T-cell (primary cell): Measurements from ENCODE around the gene EIF4H. TPM values are rescaled to one million over a fixed set of nuclear protein-coding genes. Genes with fewer than 3 reads are reported as not detected.
"Not testable (repeated sequence)": the region's sequence is repeated elsewhere in the genome, so short reads cannot be mapped to it uniquely, and the experiment has no call there.

Source experiments
- ATAC-seq, 4 experiments: fragments of 200-7000 bp in 3 of 4; fragments of 150-1000 bp in 1 of 4; cut with Tn5 transposase; replicated peaks in 1 of 4; 1 replicate in 3 of 4; 2 replicates in 1 of 4; pipeline ENCODE4 v1.10.0; 2021; ENCODE audit warnings: moderate library complexity in 3 of 4, mild to moderate bottlenecking in 2 of 4, moderate number of reproducible peaks in 1 of 4
- CTCF ChIA-PET, 2 donors: fragments of 300-600 bp; sonication (Branson Sonifier 250); formaldehyde crosslinking; loops; one replicate each; lab custom pipeline; 2022; ENCODE audit warnings: antibody characterized with exemption in 2 of 2; lab: Charles Lee
- POLR2A ChIA-PET, 2 donors: fragments of 300-600 bp; sonication (Branson Sonifier 250); formaldehyde crosslinking; loops; one replicate each; lab custom pipeline; 2022; ENCODE audit warnings: antibody characterized with exemption in 2 of 2; lab: Charles Lee
- DNase-seq, 35 experiments: peaks; one replicate each; pipeline versions ENCODE4 v3.0.0 to v3.0.0-alpha.2; 2013 to 2023
- H3K27ac ChIP-seq: one replicate; pipeline ENCODE4 v1.5.1; 2013; ENCODE audit warnings: low read length
- H3K27me3 ChIP-seq, 2 experiments: replicated peaks in 1 of 2; 1 replicate in 1 of 2; 2 replicates in 1 of 2; pipeline versions ENCODE4 v1.6.1 to v1.7.0; 2013; ENCODE audit warnings: low read length in 1 of 2, mixed read lengths in 1 of 2; ENCODE audit not compliant: control insufficient read depth in 2 of 2, insufficient read depth in 2 of 2; ENCODE audit errors: extremely low read depth in 1 of 2
- H3K36me3 ChIP-seq, 2 donors: 1 replicate in 1 of 2; 2 replicates in 1 of 2; pipeline versions ENCODE4 v1.6.1 to v1.7.0; 2013; ENCODE audit warnings: low read length in 1 of 2; ENCODE audit not compliant: control insufficient read depth in 2 of 2, insufficient read depth in 1 of 2; ENCODE audit errors: extremely low read depth in 1 of 2
- H3K4me1 ChIP-seq, 2 experiments: 1 replicate in 1 of 2; 2 replicates in 1 of 2; pipeline versions ENCODE4 v1.6.1 to v1.7.0; 2013; ENCODE audit warnings: low read length in 2 of 2, mixed read lengths in 1 of 2; ENCODE audit not compliant: insufficient read depth in 2 of 2, control insufficient read depth in 1 of 2; ENCODE audit errors: extremely low read depth in 1 of 2
- H3K4me3 ChIP-seq, 2 donors: 1 replicate in 1 of 2; 2 replicates in 1 of 2; pipeline versions ENCODE4 v1.5.1 to v1.7.0; 2013; ENCODE audit warnings: mild to moderate bottlenecking in 2 of 2, low read length in 1 of 2, moderate library complexity in 1 of 2; ENCODE audit not compliant: control insufficient read depth in 1 of 2; ENCODE audit errors: extremely low read depth in 1 of 2
- H3K9me3 ChIP-seq: 2 replicates; pipeline ENCODE4 v1.7.0; 2013
- H3K27ac Mint-ChIP-seq, 2 donors: one replicate each; pipeline ENCODE4 v1.8.0; 2020 to 2021; ENCODE audit warnings: mild to moderate bottlenecking in 2 of 2, mixed read lengths in 2 of 2
- H3K27me3 Mint-ChIP-seq, 2 donors: one replicate each; pipeline ENCODE4 v1.8.0; 2021 to 2022; ENCODE audit warnings: mixed read lengths in 2 of 2
- H3K36me3 Mint-ChIP-seq: one replicate; pipeline ENCODE4 v1.8.0; 2021; ENCODE audit warnings: mixed read lengths
- H3K4me1 Mint-ChIP-seq, 3 donors: one replicate each; pipeline ENCODE4 v1.8.0; 2020 to 2022; ENCODE audit warnings: mixed read lengths in 3 of 3, mild to moderate bottlenecking in 1 of 3
- H3K4me3 Mint-ChIP-seq, 3 donors: one replicate each; pipeline ENCODE4 v1.8.0; 2020 to 2022; ENCODE audit warnings: mild to moderate bottlenecking in 3 of 3, mixed read lengths in 3 of 3, moderate library complexity in 3 of 3
- H3K9me3 Mint-ChIP-seq, 3 donors: one replicate each; pipeline ENCODE4 v1.8.0; 2020 to 2022; ENCODE audit warnings: mixed read lengths in 3 of 3
- WGBS: methylation state at CpG from one replicate; pipeline ENCODE4 v1.1.5; 2013; ENCODE audit warnings: missing lambda C conversion rate; ENCODE audit not compliant: insufficient coverage; 5-methylcytosine and 5-hydroxymethylcytosine counted together
- total RNA-seq, 35 experiments: library from RNA in 6 of 35; stranded (reverse) in 6 of 35; fragments of 120-200 nt in 1 of 35; gene quantifications; one replicate each; pipeline versions ENCODE4 v1.2.1 to v1.2.4 and lab custom pipeline; 2013 to 2026

EIF4H gene
- total RNA-seq, 5 donors from 2014 or later (not counting 1 experiment from before 2014, with no cell fraction given) = 174 to 258 (median 186) TPM

GRCh38 chr7:74206589-74207120 lies 32.5 kb downstream of the EIF4H start:
- no peak overlapping the region for H3K27ac Mint-ChIP-seq

DNA sequence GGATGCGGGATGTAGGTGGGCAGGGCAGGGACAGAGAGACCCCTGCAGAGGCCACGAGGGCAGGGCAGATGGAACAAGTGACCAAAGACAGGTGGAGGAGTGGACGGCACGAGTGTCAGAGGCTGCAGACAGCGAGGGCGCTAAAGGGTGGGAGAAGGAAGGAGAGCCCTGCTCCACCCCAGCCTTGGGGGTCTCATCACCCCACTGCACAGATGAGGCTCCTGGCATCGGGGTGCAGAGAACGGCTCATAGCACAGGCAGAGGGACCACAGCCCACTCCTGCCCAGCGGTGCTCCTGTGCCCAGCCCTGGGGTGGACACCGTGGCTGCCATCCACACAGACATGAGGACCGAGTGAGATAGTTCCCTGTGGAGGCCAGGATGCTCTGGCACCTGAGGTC lies 33.4 kb downstream of the EIF4H start:
- no peak overlapping the region for H3K4me3 ChIP-seq
- POLR2A ChIA-PET = interaction anchor here in 1 of 2 donors (0.7 kb wide), 1 partner anchor 1743 kb away, joined by 6 read pairs; no protein-coding TSS in a partner anchor
- no peaks in the 10 kb centered on the region for H3K9me3 ChIP-seq
- H3K4me1 ChIP-seq = peaks cover 0 to 34% of the 10 kb centered on the region in 2 experiments
- no peaks in the 10 kb centered on the region for H3K9me3 Mint-ChIP-seq
- CTCF ChIA-PET = interaction anchor here (0.6 to 4.3 kb wide), 11 partner anchors 17 to 214 kb away, joined by 3 to 31 read pairs (median 3); no protein-coding TSS in a partner anchor
- no peak overlapping the region for H3K27ac Mint-ChIP-seq
- ATAC-seq (no peak), DNase-seq (no peak)
- peaks cover 13 to 27% (median 26%) of the 10 kb centered on the region in 3 donors for H3K4me1 Mint-ChIP-seq
- no peaks in the 10 kb centered on the region for H3K36me3 ChIP-seq
- H3K27ac ChIP-seq = no peak overlapping the region
- H3K27me3 Mint-ChIP-seq = peaks cover 3 to 11% of the 10 kb centered on the region in 2 donors
- H3K27me3 ChIP-seq = peaks cover 0 to 31% of the 10 kb centered on the region in 2 experiments
- no peaks in the 10 kb centered on the region for H3K36me3 Mint-ChIP-seq
- H3K4me3 Mint-ChIP-seq = peak overlapping the region in 1 of 3 donors; percentile 56
- WGBS = 82% methylated on average over 6 of the region's 11 CpGs

More at GRCh38 chr7:74206589-74207120, 32.5 kb downstream of the EIF4H start:
- Mint-ChIP-seq H3K4me3 (peak overlapping the region; percentile 21 to 56 (median 46)), H3K27me3 (peaks cover 3 to 11% of the 10 kb centered on the region in 2 donors), H3K9me3 (no peaks in the 10 kb centered on the region), H3K36me3 (no peaks in the 10 kb centered on the region), H3K4me1 (peaks cover 13 to 27% (median 27%) of the 10 kb centered on the region in 3 donors)
- Histone ChIP-seq H3K4me1 (peaks cover 0 to 34% of the 10 kb centered on the region in 2 experiments), H3K27ac (no peak overlapping the region), H3K9me3 (no peaks in the 10 kb centered on the region), H3K36me3 (no peaks in the 10 kb centered on the region), H3K27me3 (peaks cover 0 to 31% of the 10 kb centered on the region in 2 experiments), H3K4me3 (peak overlapping the region in 1 of 2 donors; percentile 18)
- ChIA-PET CTCF (interaction anchor here (0.6 to 4.3 kb wide), 21 partner anchors 9 to 215 kb away, joined by 3 to 31 read pairs (median 4); no protein-coding TSS in a partner anchor), POLR2A (interaction anchor here in 1 of 2 donors (0.7 kb wide), 1 partner anchor 1744 kb away, joined by 6 read pairs; no protein-coding TSS in a partner anchor)
- WGBS = 11% methylated on average over 21 of the region's 23 CpGs
- peak; percentile 66 to 82 (median 72) for ATAC-seq
- DNase-seq = peak in 34 of 35 experiments; percentile 30 to 85 (median 68)

- CTCF ChIA-PET = interaction anchor here (0.6 to 4.3 kb wide), 5 partner anchors 17 to 193 kb away, joined by 3 to 31 read pairs (median 3); no protein-coding TSS in a partner anchor
- H3K4me3 Mint-ChIP-seq, H3K36me3 ChIP-seq, H3K27ac ChIP-seq, POLR2A ChIA-PET, ATAC-seq, H3K9me3 ChIP-seq, H3K9me3 Mint-ChIP-seq, H3K4me3 ChIP-seq, H3K27ac Mint-ChIP-seq, DNase-seq, H3K36me3 Mint-ChIP-seq: not testable (repeated sequence)
- peaks cover 0 to 31% of the 10 kb centered on the region in 2 experiments for H3K27me3 ChIP-seq
- 89% methylated on average over 4 of the region's 7 CpGs for WGBS
- peaks cover 0 to 30% of the 10 kb centered on the region in 2 experiments for H3K4me1 ChIP-seq
- H3K27me3 Mint-ChIP-seq = peaks cover 3 to 11% of the 10 kb centered on the region in 2 donors
- H3K4me1 Mint-ChIP-seq = peaks cover 13 to 27% (median 22%) of the 10 kb centered on the region in 3 donors
Observed at GRCh38 chr7:74208241-74208640, 34.1 kb downstream of the EIF4H start.

- H3K4me3 Mint-ChIP-seq = no peak overlapping the region
- H3K9me3 Mint-ChIP-seq = no peaks in the 10 kb centered on the region
- Histone ChIP-seq H3K27me3 (peaks cover 0 to 19% of the 10 kb centered on the region in 2 experiments), H3K36me3 (no peaks in the 10 kb centered on the region), H3K27ac (no peak overlapping the region), H3K4me1 (peaks cover 0 to 24% of the 10 kb centered on the region in 2 experiments), H3K4me3 (no peak overlapping the region), H3K9me3 (no peaks in the 10 kb centered on the region)
- no peaks in the 10 kb centered on the region for H3K36me3 Mint-ChIP-seq
- CTCF ChIA-PET = no interaction called here
- DNase-seq (no peak), ATAC-seq (no peak)
- H3K4me1 Mint-ChIP-seq = peaks cover 15 to 27% (median 17%) of the 10 kb centered on the region in 3 donors
- WGBS = 93% methylated on average over 10 of the region's 11 CpGs
- H3K27ac Mint-ChIP-seq = no peak overlapping the region
- POLR2A ChIA-PET = no interaction called here
- peaks cover 0 to 8% of the 10 kb centered on the region in 2 donors for H3K27me3 Mint-ChIP-seq
Observed at GRCh38 chr7:74212661-74213060, 38.5 kb downstream of the EIF4H start.

DNA sequence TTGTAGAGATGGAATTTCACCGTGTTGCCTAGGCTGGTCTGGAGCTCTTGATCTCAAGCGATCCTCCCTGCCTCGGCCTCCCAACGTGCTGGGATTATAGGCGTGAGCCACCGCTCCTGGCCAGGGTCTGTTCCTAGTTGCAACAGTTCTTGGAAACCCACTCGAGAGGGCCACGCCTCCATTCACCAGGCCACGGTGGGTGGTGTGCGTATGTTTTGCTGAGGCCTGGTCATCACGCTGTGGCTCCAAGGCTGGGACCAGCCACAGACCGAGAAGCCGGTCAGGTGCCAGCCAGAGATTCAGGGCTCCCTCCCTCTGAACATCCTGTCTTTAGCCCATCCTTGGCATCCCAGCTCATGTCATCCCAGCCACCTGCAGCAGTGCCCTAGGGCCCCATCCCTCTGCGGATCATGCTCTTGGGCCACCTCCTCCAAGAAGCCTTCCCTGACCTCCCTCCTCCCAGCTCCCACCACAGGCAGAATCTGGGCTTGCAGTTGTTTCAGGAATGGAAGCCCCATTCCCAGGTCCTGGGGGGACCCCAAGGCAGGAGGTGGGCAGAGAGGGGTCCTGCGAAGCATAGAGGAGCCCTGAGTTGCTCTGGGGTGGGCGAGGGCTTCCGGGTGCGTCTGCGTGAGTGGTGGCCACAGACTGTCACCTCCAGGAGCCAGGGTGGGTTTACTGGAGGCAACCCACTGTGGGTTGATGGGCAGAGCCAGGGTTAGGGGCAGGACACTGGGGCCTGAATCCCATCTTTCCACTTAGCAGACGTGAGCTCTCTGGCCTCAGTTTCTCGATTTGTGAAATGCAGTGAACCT lies 40.9 kb downstream of the EIF4H start:
- Histone ChIP-seq H3K36me3 (no peaks in the 10 kb centered on the region), H3K4me1 (peaks cover 0 to 24% of the 10 kb centered on the region in 2 experiments), H3K4me3 (no peak overlapping the region), H3K9me3 (no peaks in the 10 kb centered on the region), H3K27me3 (peaks cover 0 to 20% of the 10 kb centered on the region in 2 experiments), H3K27ac (no peak overlapping the region)
- Mint-ChIP-seq H3K36me3 (no peaks in the 10 kb centered on the region), H3K4me1 (peaks cover 16 to 25% (median 17%) of the 10 kb centered on the region in 3 donors), H3K27me3 (no peaks in the 10 kb centered on the region), H3K4me3 (no peak overlapping the region), H3K27ac (no peak overlapping the region), H3K9me3 (no peaks in the 10 kb centered on the region)
- ChIA-PET POLR2A (no interaction called here), CTCF (interaction anchor here (0.6 to 0.7 kb wide), 4 partner anchors 9 to 359 kb away, joined by 3 read pairs; no protein-coding TSS in a partner anchor)
- ATAC-seq (no peak), DNase-seq (no peak)
- WGBS = 95% methylated on average over 18 of the region's 21 CpGs

DNA sequence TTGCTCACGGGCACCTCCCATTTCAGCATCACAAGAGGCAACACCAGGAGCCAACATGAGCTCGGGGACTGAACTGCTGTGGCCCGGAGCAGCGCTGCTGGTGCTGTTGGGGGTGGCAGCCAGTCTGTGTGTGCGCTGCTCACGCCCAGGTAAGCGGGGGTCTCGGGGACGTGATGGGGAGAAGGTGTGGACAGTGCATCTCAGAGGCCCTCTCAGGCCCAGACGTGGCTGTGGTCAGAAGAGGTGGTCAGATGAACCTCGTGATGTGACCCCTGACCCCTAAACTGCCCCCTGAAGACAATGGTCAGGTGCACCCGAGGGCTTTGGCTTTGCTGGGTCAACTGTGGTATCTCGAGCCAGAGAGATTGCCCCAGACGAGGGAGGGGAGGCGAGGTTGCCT lies 41.8 kb downstream of the EIF4H start:
- Mint-ChIP-seq H3K4me1 (peaks cover 16 to 23% (median 17%) of the 10 kb centered on the region in 3 donors), H3K27ac (no peak overlapping the region), H3K4me3 (no peak overlapping the region), H3K27me3 (no peaks in the 10 kb centered on the region), H3K36me3 (no peaks in the 10 kb centered on the region), H3K9me3 (no peaks in the 10 kb centered on the region)
- ATAC-seq (no peak), DNase-seq (no peak)
- H3K27me3 ChIP-seq = peaks cover 0 to 17% of the 10 kb centered on the region in 2 experiments
- ChIA-PET POLR2A (no interaction called here), CTCF (interaction anchor here (0.6 to 0.7 kb wide), 3 partner anchors 10 to 360 kb away, joined by 3 read pairs; no protein-coding TSS in a partner anchor)
- no peak overlapping the region for H3K4me3 ChIP-seq
- no peaks in the 10 kb centered on the region for H3K9me3 ChIP-seq
- no peak overlapping the region for H3K27ac ChIP-seq
- 97% methylated on average over 9 of the region's 15 CpGs for WGBS
- H3K36me3 ChIP-seq = no peaks in the 10 kb centered on the region
- H3K4me1 ChIP-seq = peaks cover 0 to 18% of the 10 kb centered on the region in 2 experiments
